Measurements from ENCODE around the gene ZNF83.
"Not testable (repeated sequence)": the region's sequence is repeated elsewhere in the genome, so short reads cannot be mapped to it uniquely, and the experiment has no call there.

Gene ZNF83

DNA sequence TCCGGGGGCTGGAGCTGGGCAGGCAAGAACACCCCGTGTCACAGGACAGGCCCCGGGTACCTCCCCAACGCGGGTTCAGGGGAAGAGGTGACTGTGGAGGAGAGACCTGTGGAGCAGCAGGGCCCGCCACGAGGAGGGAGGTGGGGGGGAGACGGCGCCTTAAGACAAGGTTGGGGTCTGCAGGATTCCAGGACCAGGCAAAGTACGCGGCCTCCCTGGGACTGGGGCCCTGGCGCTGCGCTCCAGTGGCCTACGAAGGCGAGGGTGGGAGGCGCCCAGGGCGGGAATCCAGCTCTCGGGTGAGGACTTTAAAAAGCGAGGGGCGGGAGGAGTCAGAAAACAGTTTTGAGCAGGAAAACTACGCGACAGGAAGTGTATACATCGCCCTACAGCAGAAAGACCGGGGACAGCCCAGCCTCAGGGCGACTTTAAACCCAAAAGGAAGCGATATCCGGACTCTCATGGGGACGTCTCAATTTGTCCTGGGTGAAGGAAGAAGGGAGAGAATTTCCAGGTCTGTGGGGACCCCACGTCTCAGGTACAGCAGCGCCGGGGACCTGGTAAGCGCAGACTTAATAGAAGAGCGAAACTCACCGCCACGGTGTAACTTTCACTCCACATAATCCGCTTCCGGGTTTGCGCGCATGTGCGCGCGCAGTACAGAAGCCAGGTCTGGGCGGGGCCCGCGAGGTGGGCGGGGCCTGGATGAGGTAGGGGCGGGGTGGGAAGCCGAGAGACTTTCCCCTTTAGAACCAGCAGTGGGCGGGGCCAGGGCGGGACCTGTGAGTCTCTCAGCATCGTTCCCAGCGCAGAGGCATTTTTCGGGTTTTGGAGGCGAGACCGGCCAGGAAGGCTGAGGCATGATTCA lies at the start of gene ZNF83:
Gene ZNF83, minus strand, starts transcription at position 638 of the 868 bp plus-strand sequence.
- peak; percentile 95 for DNase-seq

DNA sequence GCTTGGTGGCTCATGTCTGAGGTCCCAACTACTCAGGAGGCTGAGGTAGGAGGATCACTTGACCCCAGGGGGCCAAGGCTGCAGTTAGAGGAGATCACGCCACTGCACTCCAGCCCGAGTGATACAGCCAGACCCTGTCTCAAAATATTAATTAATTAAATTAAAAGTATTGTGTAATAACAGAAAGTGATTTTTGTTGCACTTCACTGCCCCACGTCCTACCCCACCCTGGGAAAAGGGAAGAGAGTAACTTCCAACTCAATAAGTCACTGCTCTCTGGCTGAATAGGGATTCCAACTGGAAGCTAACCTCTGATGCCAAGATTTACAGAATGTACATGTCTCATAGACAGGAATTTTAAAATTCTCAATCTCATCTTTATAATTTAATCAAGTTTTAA lies 49.5 kb upstream of the ZNF83 start:
- DNase-seq, result no peak

DNA sequence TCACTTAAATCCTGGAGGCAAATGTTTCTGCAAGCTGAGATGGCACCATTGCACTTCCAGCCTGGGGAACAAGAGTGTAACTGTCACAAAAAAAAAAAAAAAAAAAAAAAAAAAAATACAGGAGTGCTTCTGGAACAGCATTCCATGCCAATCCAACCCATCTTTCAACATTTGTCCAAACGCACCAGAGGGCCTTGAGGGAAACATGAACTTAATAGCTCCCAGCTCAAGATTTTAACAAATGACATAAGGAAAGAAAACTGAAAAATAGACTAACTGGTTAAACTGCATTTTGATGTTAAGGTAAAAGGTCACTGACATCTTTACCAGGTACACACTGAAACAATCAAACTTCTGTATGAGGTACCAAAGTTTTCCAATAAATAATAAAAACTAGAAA lies 47.7 kb upstream of the ZNF83 start:
- no peak for DNase-seq

DNA sequence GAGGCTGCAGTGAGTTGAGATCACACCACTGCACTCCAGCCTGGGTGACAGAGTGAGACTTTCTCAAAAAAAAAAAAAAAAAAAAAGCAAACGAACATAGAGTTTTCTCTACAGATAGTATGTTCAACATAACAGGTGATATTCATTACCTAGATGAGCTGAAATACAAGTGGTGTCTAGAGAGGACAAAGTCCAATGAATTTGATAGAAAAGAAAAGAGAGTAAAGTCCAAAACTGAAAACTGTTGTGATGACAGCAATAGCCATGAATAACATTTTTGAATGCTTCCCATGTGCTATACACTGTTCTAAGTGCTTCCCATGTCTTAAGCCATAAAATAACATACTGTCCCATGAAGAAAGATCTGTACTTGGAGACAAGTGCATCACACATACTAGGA lies 43.1 kb upstream of the ZNF83 start:
- DNase-seq, result not testable (repeated sequence)

DNA sequence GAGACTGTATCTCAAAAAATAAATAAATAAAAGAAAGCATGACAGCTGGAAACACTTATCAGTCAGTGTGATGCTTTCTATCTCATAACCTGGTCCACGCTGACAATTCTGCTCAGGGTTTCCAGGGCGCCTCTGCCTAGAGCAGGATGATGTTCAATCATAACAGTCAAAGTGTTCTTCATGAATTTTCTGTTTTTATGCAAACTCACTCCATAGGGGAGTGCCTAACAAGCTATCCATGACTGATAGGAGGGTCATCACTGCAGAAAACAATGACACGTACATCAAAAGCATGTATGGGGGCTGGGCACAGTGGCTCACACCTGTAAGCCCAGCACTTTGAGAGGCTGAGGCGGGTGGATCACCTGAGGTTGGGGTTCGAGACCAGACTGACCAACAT lies 41.4 kb upstream of the ZNF83 start:
- DNase-seq, result no peak

DNA sequence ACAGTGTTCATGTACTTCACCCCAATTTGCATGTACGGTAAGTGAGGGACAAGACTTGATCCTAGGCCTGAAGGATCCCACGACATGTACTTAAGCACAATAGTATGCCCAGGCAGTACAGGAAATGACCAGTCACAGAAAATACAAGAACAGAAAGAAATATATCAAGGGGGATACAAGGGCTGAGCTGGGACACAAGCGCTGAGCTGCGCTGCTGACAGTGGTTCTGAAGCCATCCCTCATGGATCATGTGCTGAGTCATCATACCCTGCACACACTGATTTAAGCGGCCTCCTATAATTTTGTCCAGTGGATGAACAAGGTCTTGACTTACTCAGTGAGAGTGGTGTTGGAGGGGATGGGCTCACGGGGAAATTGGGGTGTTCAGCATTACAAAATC lies 37.1 kb upstream of the ZNF83 start:
- not testable (repeated sequence) for DNase-seq

DNA sequence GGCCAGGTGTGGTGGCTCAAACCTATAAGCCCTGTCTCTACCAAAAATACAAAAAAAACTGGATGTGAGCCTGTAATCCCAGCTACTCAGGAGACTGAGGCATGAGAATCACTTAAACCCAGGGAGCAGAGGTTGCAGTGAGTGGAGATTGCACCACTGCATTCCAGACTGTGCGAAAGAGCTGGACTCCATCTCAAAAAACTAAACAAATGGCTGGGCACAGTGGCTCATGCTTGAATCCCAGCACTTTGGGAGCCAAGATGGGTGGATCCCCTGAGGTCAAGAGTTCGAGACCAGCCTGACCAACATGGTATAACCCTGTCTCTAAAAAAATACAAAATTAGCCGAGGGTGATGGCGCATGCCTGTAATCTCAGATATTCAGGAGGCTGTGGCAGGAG lies 34.9 kb upstream of the ZNF83 start:
- no peak for DNase-seq

DNA sequence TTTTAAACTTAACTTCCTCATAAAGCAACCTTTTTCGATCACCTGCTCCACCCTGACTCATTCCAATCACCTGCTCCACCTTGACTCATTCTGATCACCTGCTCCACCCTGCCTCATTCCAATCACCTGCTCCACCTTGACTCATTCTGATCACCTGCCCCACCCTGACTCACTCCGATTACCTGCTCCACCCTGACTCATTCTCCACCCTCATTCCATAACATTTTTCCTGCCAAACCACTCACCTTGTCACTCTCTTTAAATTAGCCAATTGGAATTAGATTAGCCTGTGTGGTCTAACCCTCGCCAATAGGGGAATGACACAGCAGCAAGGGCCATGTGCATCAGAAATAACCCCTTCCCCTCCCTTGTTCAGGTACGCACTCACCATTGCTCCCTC lies 31.9 kb upstream of the ZNF83 start:
- no peak for DNase-seq

DNA sequence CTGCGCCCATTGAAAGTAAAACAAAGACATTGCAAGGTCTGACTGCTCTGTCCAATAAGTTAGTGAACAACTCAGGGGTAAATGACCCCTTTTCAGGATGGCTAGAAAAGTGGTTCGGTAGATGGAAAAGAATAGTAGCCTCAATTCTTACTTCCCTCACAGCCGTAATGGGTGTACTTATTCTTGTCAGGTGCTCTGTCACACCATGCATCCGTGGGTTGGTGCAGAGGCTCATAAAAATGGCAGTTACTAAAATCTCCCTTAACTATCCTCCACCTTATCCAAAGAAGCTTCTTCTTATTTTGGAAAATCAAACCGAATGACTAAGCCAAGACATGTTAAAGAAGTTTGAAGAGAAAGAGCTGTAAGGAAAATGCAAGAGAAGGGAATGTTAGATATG lies 31.4 kb upstream of the ZNF83 start:
- DNase-seq, result no peak

DNA sequence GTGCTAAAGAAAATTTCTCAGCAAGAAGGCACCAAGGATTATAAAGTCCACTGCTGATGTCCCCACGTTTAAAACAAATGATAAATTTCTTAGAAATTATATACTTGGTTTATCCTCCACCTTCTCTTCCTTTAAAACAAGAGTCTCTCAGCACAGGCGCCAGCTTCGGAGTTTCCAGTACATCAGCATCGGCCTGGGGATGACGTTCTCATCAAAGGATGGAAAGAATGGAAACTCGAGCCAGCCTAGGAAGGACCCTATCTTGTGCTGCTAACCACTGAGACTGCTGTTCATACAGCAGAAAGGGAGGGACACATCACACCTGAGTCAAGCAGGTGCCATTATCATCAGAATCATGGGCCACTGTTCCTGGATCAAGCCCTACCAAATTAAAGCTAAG lies 29.8 kb upstream of the ZNF83 start:
- no peak for DNase-seq

DNA sequence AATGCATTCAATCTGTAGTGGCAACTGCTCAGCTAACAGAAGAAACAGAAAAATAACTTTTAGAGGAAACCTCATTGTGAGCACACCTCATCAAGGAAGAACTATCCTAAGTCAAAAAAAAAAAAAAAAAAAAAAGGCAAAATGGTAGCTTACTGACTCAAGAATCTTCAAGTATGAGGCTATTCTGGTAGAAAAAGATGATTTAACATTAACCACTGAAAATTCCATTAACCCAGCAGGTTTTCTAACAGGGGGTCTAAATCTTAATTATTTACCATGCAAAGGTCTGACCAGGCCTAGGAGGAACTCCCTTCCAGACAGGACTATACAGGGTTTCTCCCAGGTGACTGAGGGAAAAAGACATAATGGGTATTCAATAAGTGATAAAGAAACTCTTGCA lies 28.4 kb upstream of the ZNF83 start:
- no peak for DNase-seq

DNA sequence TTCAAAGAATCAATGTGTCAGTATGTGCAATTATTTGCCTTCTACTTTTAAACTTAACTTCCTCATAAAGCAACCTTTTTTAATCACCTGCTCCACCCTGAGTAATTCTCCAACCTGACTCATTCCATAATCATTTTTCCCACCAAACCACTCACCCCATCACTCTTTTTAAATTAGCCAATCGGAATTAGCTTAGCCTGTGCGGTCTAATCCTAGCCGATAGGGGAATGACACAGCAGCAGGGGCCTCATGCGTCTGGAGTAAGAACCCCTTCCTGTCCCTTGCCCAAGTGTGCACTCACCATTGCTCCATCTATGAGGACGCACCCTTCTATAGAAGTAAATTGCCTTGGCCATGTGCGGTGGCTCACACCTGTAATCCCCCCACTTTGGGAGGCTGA lies 27.4 kb upstream of the ZNF83 start:
- DNase-seq, result no peak

DNA sequence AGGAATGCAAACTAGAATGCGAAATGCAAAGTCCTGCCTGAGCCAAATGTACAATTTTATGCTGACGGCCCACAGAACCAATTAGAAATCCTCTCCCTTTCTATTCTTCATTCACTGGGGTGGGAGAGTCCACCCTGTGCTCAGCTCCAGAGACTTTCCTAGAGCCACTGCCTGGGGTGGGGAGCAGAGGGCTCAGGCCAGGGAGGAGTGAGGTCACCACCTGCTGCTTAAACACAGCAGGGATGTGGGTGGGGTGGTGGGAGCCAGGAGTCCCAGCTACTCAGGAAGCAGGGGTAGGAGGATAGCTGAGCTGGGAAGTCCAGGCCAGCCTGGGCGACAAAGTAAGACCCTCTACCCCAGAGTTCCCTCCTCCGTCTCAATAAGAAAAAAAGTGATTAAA lies 26.9 kb upstream of the ZNF83 start:
- no peak for DNase-seq

DNA sequence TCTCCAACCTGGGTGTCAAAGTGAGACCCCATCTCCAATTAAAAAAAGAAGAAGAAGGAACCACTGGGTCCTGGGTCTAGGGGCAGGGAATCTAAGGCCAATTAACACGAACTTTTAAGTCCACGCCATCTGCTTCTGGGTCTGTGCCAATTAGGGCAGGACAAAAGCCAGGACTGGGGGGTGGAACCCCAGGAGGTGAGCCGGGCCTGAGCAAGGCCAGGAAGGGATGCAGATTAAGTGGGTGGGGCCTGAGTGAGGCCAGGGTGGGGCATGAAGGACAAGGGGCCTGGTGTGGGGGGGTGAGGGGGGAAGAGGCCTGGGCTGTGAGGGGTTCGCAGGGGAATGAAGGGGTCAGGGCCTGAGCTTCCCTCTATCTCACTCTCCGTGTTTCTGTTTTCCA lies 26.3 kb upstream of the ZNF83 start:
- DNase-seq, result no peak

DNA sequence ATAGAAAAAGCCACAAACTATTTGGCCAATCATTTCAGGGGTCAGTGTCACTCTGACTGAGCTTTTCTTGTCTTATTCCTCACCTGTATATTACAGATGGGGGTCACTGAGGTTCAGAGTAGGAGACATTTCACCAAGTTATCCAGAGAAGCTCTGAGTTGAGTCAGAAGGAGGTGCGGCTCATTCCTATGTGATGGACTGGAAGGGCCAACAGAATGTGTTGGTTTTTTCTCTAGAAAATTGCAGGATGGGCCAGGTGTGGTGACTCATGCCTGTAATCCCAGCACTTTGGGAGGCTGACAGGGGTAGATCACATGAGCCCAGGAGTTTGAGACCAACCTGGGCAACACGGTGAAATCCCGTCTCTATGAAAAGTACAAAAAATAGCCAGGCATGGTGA lies 24.5 kb upstream of the ZNF83 start:
- no peak for DNase-seq

DNA sequence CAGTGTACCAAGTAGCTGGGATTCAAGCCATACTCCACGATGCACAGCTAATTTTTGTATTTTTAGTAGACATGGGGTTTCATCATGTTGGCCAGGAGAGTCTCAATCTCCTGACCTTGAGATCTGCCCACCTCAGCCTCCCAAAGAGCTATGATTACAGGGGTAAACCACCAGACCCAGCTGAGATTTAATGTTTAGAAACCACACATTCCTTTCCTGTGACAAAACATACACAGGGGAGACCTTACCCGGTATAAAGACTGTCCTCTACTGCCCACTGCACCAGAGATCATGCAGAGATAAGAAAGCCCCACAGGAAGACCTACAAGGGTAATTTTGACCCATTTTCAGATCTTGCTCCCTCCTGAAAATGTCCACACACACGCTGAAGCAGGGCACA lies 22.8 kb upstream of the ZNF83 start:
- DNase-seq, result no peak

DNA sequence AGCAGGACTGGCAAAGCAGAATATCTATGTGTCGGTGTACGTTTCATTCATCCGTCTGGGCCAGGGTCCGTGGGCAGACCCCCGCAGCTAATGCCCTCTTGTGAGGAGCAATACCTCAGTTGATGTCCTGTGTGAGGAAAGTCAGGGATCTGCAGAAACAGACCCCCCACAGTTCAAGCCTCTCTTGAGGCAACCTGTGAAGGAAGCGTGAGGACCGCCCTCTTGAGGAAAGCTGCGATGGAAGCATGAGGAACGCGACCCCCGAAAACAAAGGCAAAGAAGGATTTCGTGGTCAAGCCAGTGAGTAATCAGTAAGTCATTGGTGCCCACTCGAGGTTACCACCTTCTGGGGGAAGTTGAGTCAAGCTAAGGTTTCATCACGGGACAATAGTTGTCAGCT lies 20.9 kb upstream of the ZNF83 start:
- DNase-seq, result no peak

DNA sequence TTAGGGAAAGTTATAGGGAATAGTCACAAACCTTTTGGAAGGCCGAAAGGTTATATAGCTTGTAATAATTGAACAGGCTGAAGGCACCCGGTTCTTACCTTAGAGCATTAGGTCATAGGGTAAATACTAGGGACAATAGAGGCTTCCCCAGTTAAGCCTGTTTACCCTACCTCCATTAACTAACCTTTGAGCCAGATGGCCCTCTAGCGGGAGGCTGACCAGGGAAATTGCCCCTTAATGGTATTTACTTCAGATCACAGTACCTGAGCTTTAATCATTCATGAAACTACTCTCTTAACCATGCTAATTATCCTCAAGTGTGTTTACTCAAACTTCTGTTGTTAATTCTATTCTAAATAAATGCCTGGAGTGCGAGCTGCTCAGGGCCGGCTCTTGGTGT lies 20.4 kb upstream of the ZNF83 start:
- no peak for DNase-seq

DNA sequence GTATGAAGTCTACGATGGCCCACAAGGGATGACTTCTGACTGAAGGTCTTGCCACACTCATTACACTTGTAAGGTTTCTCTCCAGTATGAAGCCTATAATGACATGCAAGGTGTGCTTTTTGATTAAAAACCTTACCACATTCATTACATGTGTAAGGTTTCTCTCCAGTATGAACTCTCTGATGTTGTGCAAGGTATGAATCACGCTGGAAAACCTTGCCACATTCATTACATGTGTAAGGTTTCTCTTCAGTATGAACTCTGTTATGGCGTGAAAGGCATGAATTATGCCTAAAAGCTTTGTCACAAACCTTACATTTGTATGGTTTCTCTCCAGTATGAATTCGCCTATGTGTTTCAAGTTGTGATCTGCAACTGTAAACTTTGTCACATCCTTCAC lies 15.0 kb upstream of the ZNF83 start:
- DNase-seq, result no peak

DNA sequence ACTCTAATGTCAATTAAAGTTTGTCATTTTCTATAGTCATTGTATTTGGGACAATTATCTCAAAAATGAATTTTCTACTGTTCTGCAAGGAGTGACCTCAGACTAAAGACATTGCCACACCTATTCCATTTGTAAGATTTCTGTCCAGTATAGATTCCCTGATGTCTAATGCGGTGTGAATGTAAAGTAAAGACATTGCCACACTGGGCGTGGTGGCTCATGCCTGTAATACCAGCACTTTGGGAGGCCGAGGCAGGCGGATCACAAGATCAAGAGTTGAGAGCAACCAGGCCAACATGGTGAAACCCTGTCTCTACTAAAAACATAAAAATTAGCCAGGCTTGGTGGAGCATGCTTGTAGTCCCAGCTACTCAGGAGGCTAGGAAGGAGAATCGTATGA lies 13.8 kb upstream of the ZNF83 start:
- no peak for DNase-seq

DNA sequence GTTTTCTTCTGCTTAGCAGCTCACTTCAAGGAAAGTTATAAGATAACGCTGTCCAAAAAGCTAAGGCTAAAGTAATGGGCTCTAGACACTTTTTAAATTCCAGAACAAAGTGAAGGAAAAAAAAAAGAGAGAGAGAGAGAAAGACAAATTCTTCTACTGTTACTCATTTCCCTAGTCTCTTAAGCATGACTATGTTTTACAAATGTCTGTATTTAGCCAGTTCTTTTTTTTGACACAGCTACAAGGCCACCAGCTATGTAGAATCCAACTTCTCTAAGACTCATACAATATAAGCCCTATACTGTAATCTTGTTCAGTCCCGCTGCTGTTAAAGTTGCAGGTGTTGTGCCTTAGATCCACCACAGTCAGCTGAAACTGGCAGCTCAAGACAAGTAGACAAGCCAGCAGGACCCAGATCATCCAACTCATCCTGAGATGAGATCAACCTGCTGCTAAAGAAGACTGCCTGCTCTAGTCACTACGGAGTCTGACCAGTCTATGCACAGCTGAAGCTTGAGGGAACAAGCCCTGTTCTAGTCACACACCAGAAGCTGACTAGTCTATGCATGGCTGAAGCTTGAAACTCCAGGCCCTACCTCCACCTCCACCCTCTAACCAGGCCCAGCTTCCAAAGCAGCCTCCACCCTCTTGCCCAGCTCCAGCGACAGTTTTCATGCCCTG lies 10.3 kb upstream of the ZNF83 start:
- DNase-seq, result no peak

DNA sequence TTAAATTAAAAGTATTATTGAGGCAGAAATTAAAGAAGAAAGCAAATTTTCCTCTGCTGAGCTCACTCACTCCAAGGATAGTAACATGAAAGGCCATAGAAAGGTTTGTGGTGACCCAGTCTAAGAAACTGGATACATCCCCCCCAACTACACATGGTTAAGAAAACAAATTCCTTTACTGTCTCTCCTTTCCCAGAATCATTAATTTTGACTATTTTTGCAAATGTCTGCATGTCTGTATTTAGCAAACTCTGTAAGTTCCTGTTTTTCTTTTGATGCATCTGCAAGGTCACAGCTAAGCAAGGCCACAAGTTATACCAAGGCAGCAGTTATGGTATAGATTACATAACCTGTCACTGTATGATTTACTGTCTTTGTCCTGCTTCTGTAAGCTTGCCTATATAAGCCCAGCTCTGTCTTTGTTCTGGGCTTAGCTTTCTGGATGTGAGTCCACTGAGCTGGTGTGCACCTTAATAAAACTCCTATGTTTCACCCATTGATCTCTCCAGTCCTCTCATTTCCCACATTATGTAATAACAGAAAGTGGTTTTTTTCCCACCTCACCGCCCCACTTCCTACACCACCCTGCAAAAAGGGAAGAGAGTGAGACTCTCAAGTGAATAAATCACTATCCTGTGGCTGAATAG lies 8.5 kb upstream of the ZNF83 start:
- DNase-seq, result peak; percentile 8

DNA sequence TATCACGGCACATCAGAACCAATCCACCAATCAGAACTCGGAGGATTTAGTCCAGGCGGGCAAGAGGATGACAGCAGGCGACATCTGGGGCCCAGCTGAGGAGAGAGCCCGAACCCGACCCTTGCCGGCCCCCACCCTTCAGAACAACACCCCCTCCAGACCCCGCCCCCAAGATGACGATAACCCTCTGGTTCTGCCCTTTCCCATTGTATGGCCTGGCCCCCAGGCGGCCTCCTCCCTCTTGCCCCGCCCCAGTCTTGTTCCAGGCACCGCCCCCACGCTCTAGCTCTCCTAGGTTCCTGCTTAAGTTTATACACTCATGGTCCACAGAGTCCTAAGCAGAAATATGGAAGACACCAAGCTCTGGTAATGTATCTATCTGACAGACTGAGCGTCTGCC lies 2.8 kb upstream of the ZNF83 start:
- DNase-seq, result no peak

DNA sequence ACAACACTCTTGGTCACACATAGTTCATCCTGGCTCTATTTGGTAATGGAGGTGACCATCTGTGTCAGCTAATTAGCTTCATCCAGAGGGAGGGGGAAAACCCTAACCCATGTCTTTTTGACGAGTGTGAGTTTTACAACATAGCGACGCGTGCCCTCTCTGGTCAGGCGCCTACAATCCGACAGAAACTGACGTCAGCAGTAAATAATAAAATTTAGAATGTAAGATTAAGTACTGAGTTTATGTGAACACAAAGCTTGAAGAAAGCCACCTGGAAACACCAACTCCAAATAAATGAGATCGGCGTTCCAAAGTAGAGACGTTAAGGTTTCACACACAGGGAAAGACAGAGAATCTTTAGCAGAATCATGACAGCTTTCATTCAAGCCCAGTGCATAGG lies 1.8 kb upstream of the ZNF83 start:
- DNase-seq, result no peak

Data from KG1 (cell line).